OCI-LY7 (cell line): ENCODE results near the gene DHRS7B. TPM values are rescaled to one million over a fixed set of nuclear protein-coding genes. Genes with fewer than 3 reads are reported as not detected.

Experiments used
- Bru-seq: library from RNA; stranded (reverse); fragments of 400-500 nt; gene quantifications from one replicate; lab custom pipeline; 2021; lab: Mats Ljungman, UMichigan
- BruChase-seq, 2 experiments: library from RNA; stranded (reverse); fragments of 400-500 nt; gene quantifications; one replicate each; lab custom pipeline; 2021; lab: Mats Ljungman, UMichigan
- BruUV-seq: library from RNA; stranded (reverse); fragments of 400-500 nt; replicated peaks from 2 replicates; lab custom pipeline; 2021; lab: Mats Ljungman, UMichigan
- CTCF ChIA-PET: fragments of 300-600 bp; sonication (Branson Sonifier 250); formaldehyde crosslinking; loops from one replicate; lab custom pipeline; 2022; ENCODE audit warnings: antibody characterized with exemption; ENCODE audit not compliant: unreplicated experiment; lab: Charles Lee
- POLR2A ChIA-PET: fragments of 300-600 bp; sonication (Branson Sonifier 250); formaldehyde crosslinking; loops from one replicate; lab custom pipeline; 2022; ENCODE audit warnings: antibody characterized with exemption; lab: Charles Lee
- DNase-seq: peaks from one replicate; pipeline ENCODE4 v3.0.0-alpha.2; 2015; ENCODE audit warnings: low spot score
- H2AFZ ChIP-seq: fragments of 200-600 bp; sonication (generic), shearing (Covaris generic); 2 replicates; pipeline ENCODE4 v1.6.1; 2014; ENCODE audit warnings: mild to moderate bottlenecking, antibody characterized with exemption, low read length, moderate library complexity
- H3K27ac ChIP-seq: fragments of 200-600 bp; sonication (generic); 2 replicates; pipeline ENCODE4 v1.5.1; 2014; ENCODE audit warnings: mixed run types, low read depth, mild to moderate bottlenecking, moderate library complexity, low read length, inconsistent platforms; ENCODE audit not compliant: poor library complexity, severe bottlenecking
- H3K36me3 ChIP-seq: fragments of 200-600 bp; sonication (generic); 2 replicates; pipeline ENCODE4 v1.6.1; 2014; ENCODE audit warnings: mild to moderate bottlenecking, antibody characterized with exemption, low read length, moderate library complexity, mixed read lengths; ENCODE audit not compliant: insufficient read depth
- H3K4me1 ChIP-seq: fragments of 200-600 bp; sonication (generic); 2 replicates; pipeline ENCODE4 v1.5.1; 2014; ENCODE audit warnings: mild to moderate bottlenecking, low read length; ENCODE audit not compliant: insufficient read depth, poor library complexity, severe bottlenecking
- H3K4me2 ChIP-seq: fragments of 200-600 bp; sonication (generic); 2 replicates; pipeline ENCODE4 v1.6.1; 2014; ENCODE audit warnings: mild to moderate bottlenecking, low read length
- H3K4me3 ChIP-seq: fragments of 200-600 bp; sonication (generic); 2 replicates; pipeline ENCODE4 v1.5.1; 2014; ENCODE audit warnings: mild to moderate bottlenecking, low read depth, low read length; ENCODE audit not compliant: poor library complexity, severe bottlenecking
- H3K79me2 ChIP-seq: fragments of 200-600 bp; sonication (generic); 2 replicates; pipeline ENCODE4 v1.6.1; 2016; ENCODE audit warnings: low read depth, mild to moderate bottlenecking, low read length, moderate library complexity, mixed read lengths; ENCODE audit not compliant: insufficient read depth
- H3K9me2 ChIP-seq: fragments of 200-600 bp; sonication (generic); 2 replicates; pipeline ENCODE4 v1.6.1; 2016; ENCODE audit warnings: mild to moderate bottlenecking, low read length, mixed read lengths; ENCODE audit not compliant: insufficient read depth
- H3K9me3 ChIP-seq: fragments of 200-600 bp; sonication (generic); 2 replicates; pipeline ENCODE4 v1.6.1; 2014; ENCODE audit warnings: mild to moderate bottlenecking, mixed run types, low read length, mixed read lengths
- H4K20me1 ChIP-seq: fragments of 200-600 bp; sonication (generic); 2 replicates; pipeline ENCODE4 v1.6.1; 2014; ENCODE audit warnings: mild to moderate bottlenecking, antibody characterized with exemption, low read length, moderate library complexity, mixed read lengths; ENCODE audit not compliant: insufficient read depth
- CTCF ChIP-seq: fragments of 200-600 bp; sonication (generic); conservative IDR thresholded peaks from 2 replicates; pipeline ENCODE4 v1.5.1; 2014; ENCODE audit warnings: mild to moderate bottlenecking, antibody characterized with exemption, low read length, moderate library complexity, mixed read lengths
- EZH2phosphoT487 ChIP-seq: fragments of 200-600 bp; sonication (generic); IDR thresholded peaks from 2 replicates; pipeline ENCODE4 v1.6.1; 2018; ENCODE audit warnings: low read depth, borderline replicate concordance, mild to moderate bottlenecking, mixed run types, antibody characterized with exemption, low read length, moderate library complexity, mixed read lengths
- intact Hi-C: fragments of 100-400 bp; cut with micrococcal nuclease; formaldehyde crosslinking; loops from one replicate; pipeline ENCODE4 v1.10.0; 2022; ENCODE audit not compliant: unreplicated experiment
- long read RNA-seq: library from polyadenylated mRNA; stranded (forward); transcript quantifications from one replicate; pipeline ENCODE4 v2.0.0, GENCODE V29; 2022
- total RNA-seq, 2 experiments: library from RNA; depleted of rRNA in 1 of 2; stranded (reverse); fragments of >200 nt in 1 of 2; shearing (Covaris generic) in 1 of 2; gene quantifications; 2 replicates each; pipeline ENCODE4 v1.2.3, GENCODE V29; 2014 to 2022

Gene DHRS7B, protein sequence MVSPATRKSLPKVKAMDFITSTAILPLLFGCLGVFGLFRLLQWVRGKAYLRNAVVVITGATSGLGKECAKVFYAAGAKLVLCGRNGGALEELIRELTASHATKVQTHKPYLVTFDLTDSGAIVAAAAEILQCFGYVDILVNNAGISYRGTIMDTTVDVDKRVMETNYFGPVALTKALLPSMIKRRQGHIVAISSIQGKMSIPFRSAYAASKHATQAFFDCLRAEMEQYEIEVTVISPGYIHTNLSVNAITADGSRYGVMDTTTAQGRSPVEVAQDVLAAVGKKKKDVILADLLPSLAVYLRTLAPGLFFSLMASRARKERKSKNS
- total RNA-seq (2014; rRNA removed; shearing (Covaris generic)): 11.6 and 16.0 TPM in 2 replicates
- total RNA-seq (2022): 15.8 and 16.5 TPM in 2 replicates
- Bru-seq, nascent RNA: percentile 63 among the genes with signal in this experiment
- BruChase-seq, experiment 1, labeled RNA remaining after a 6-hour chase: percentile 70 among the genes with signal in this experiment
- percentile 62 among the genes with signal in this experiment for BruChase-seq, experiment 2, labeled RNA remaining after a 2-hour chase
- long read RNA-seq, transcript DHRS7B-207 (1 exons, 1,910 nt): minor isoform, 10 of 30 reads
- long read RNA-seq, transcript DHRS7B-202 (7 exons, 2,175 nt): major isoform, 16 of 30 reads
- long read RNA-seq, partial matches to known transcripts: 0 of 30 reads
- long read RNA-seq, other reads (novel, unspliced or antisense): 4 of 30 reads

DNA sequence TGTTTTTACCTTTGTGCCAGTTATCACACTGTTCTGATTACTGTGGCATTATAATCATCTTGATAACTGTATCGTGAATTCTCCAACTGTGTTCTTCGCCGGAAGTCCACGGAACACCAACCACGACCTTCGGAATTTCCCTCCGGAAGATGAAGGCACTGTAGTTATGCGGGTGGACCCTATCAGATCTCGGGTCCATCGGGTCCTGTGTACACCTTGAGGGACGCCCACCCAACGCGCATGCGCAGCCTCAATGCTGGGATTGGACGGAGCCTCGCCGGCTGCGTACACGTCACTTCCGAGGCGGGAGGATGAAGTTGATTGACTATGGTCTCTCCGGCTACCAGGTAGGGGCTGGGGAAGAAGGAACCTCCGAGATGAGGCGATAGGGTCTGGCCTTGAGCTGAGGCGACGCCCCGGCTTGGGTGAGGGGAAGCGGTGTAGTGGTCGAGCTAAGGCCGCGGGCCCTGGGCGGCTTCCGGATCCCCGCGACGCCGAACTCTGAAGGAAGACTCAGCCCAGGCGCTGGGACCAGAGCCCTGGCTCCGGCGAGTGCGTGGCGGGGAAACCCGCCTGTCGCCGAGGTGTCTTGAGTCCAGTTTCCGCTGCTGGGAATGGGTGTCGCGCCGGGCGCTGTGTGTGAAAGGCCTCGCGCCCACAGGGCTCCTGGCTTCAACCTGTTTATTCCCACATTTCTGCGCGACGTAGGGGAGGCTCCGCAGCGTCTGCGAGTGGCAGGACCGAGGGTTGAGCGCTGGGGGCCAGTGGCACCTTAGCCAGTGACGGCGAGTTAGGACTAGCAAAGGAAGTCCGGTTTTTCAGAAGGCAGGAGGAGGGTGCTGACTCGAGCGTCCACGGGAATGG is at the start of gene DHRS7B:
Gene DHRS7B, plus strand, starts transcription at position 320 of the 864 bp plus-strand sequence. Its CDS starts 8 bp downstream, at position 328.
- ChIA-PET CTCF (interaction anchor here (0.7 kb wide), 1 partner anchor 22 kb away, joined by 3 read pairs; no protein-coding TSS in a partner anchor), POLR2A (interaction anchor here (1.2 kb wide), 2 partner anchors 83 to 91 kb away, joined by 3 to 4 read pairs; partner anchors contain the start of gene USP22)
- H3K4me1 ChIP-seq: peaks cover 19% of the 10 kb centered on the region
- peak within 1 kb of the TSS; percentile 99 for H3K4me2 ChIP-seq
- peak within 1 kb of the TSS; percentile 68 for H3K27ac ChIP-seq
- no peaks in the 10 kb centered on the region for H4K20me1 ChIP-seq
- peaks cover 10% of the 10 kb centered on the region; the same call in 1 of the 2 replicates for H3K79me2 ChIP-seq
- TF ChIP-seq EZH2phosphoT487 (no peak), CTCF (peak; percentile 16; the same call in 1 of the 2 replicates)
- peak within 1 kb of the TSS; percentile 81 for H3K4me3 ChIP-seq
- intact Hi-C loops: loop anchor here (2.0 to 5.0 kb wide), 3 partner anchors 88 to 385 kb away; partner anchors contain the start of genes MAP2K3 and TMEM11
- H3K9me2 ChIP-seq: no peaks in the 10 kb centered on the region
- H3K36me3 ChIP-seq: no peaks in the 10 kb centered on the region
- peak within 1 kb of the TSS; percentile 94 for H2AFZ ChIP-seq
- no peaks in the 10 kb centered on the region for H3K9me3 ChIP-seq
- BruUV-seq: TSS peak; percentile 77
- peak; percentile 98 for DNase-seq

- no peak for DNase-seq
- Histone ChIP-seq H4K20me1 (no peaks in the 10 kb centered on the region), H3K36me3 (no peaks in the 10 kb centered on the region), H3K4me2 (no peak overlapping the region), H3K79me2 (no peaks in the 10 kb centered on the region), H2AFZ (no peak overlapping the region), H3K27ac (no peak overlapping the region), H3K9me3 (0 out of 2 replicates have a peak, but pooled peaks cover 3% of the 10 kb centered on the region), H3K4me3 (no peak overlapping the region), H3K4me1 (no peaks in the 10 kb centered on the region), H3K9me2 (no peaks in the 10 kb centered on the region)
- TF ChIP-seq EZH2phosphoT487 (no peak), CTCF (no peak)
- POLR2A ChIA-PET: no interaction called here
- CTCF ChIA-PET: no interaction called here
- no TSS peak for BruUV-seq
- intact Hi-C loops: no loop called here
Measured at GRCh38 chr17:21077281-21077680, 49.5 kb upstream of the DHRS7B start.
